GM12873 (cell line): Measurements from ENCODE around the gene RGMB.
A peak's percentile ranks its signal among the peaks of the same experiment; 100 is the strongest.

Experiments used
- CTCF ChIP-seq: IDR thresholded peaks from 2 replicates; pipeline ENCODE4 v1.5.1; 2012; ENCODE audit warnings: low read depth, mild to moderate bottlenecking, moderate library complexity, low read length, control low read depth; ENCODE audit not compliant: insufficient read depth; ENCODE audit errors: missing control alignments

Gene RGMB

GRCh38 chr5:98765815-98766214 lies 7.6 kb upstream of the RGMB start:
- no peak for TF ChIP-seq CTCF

GRCh38 chr5:98767581-98767980 lies 5.9 kb upstream of the RGMB start:
- TF ChIP-seq CTCF = no peak

GRCh38 chr5:98768160-98768959 lies 5.1 kb upstream of the RGMB start:
- TF ChIP-seq CTCF = peak; percentile 95

- no peak for TF ChIP-seq CTCF
These were observed 4.6 kb upstream of the RGMB start for GRCh38 chr5:98768960-98769209.

- peak; percentile 71 for TF ChIP-seq CTCF
These were observed 4.1 kb upstream of the RGMB start for GRCh38 chr5:98769210-98769958.

- no peak for TF ChIP-seq CTCF
These were observed 3.6 kb upstream of the RGMB start for GRCh38 chr5:98769959-98770208.

GRCh38 chr5:98770209-98770910 lies 3.1 kb upstream of the RGMB start:
- no peak for TF ChIP-seq CTCF
